ENCODE measurements around the gene CLEC4E.
"Not testable (repeated sequence)": the region's sequence is repeated elsewhere in the genome, so short reads cannot be mapped to it uniquely, and the experiment has no call there.

- not testable (repeated sequence) for TF ChIP-seq CTCF (IDR thresholded peaks at IDR 0.05; ENCODE audit: poor library complexity, severe bottlenecking); TAF1 (IDR thresholded peaks at IDR 0.05; ENCODE audit: low read depth); MXI1 (conservative IDR thresholded peaks at IDR 0.05; ENCODE audit: poor library complexity, severe bottlenecking); REST (IDR thresholded peaks at IDR 0.05; ENCODE audit: borderline replicate concordance); EZH2 (IDR thresholded peaks at IDR 0.05; ENCODE audit: borderline replicate concordance, insufficient read depth, low read length, poor library complexity, severe bottlenecking); POLR2AphosphoS5 (IDR thresholded peaks at IDR 0.05); EP300 (conservative IDR thresholded peaks at IDR 0.05; ENCODE audit: poor library complexity, severe bottlenecking); RAD21 (conservative IDR thresholded peaks at IDR 0.05); SMC3 (conservative IDR thresholded peaks at IDR 0.05; ENCODE audit: poor library complexity)
These were observed 2.9 kb downstream of the CLEC4E start for GRCh38 chr12:8537820-8538219.
